Muscle layer of colon (tissue), 2 donors: ENCODE results near the gene ITM2C.

Experiments
- H3K27ac ChIP-seq: one replicate; pipeline ENCODE4 v1.7.0; 2013; ENCODE audit warnings: low read depth, mild to moderate bottlenecking, low read length, moderate library complexity
- H3K27me3 ChIP-seq, 2 donors: one replicate each; pipeline ENCODE4 v1.7.0; 2013; ENCODE audit warnings: low read length in 2 of 2, mild to moderate bottlenecking in 2 of 2; ENCODE audit not compliant: insufficient read depth in 2 of 2, control insufficient read depth in 1 of 2
- H3K36me3 ChIP-seq: one replicate; pipeline ENCODE4 v1.7.0; 2013; ENCODE audit warnings: mild to moderate bottlenecking, low read length; ENCODE audit not compliant: insufficient read depth
- H3K4me1 ChIP-seq: one replicate; pipeline ENCODE4 v1.7.0; 2013; ENCODE audit warnings: mild to moderate bottlenecking, low read length; ENCODE audit not compliant: insufficient read depth
- H3K4me3 ChIP-seq, 2 donors: one replicate each; pipeline ENCODE4 v1.7.0; 2013; ENCODE audit warnings: low read length in 2 of 2, low read depth in 1 of 2, mild to moderate bottlenecking in 1 of 2, moderate library complexity in 1 of 2
- H3K9ac ChIP-seq: one replicate; pipeline ENCODE4 v1.7.0; 2013; ENCODE audit warnings: low read length
- H3K9me3 ChIP-seq: one replicate; pipeline ENCODE4 v1.7.0; 2013; ENCODE audit warnings: mild to moderate bottlenecking, low read length
- donor health status: abdominal sarcoma.
- donor health status: Adenocarcinoma of cecum.

Gene ITM2C, protein sequence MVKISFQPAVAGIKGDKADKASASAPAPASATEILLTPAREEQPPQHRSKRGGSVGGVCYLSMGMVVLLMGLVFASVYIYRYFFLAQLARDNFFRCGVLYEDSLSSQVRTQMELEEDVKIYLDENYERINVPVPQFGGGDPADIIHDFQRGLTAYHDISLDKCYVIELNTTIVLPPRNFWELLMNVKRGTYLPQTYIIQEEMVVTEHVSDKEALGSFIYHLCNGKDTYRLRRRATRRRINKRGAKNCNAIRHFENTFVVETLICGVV

DNA sequence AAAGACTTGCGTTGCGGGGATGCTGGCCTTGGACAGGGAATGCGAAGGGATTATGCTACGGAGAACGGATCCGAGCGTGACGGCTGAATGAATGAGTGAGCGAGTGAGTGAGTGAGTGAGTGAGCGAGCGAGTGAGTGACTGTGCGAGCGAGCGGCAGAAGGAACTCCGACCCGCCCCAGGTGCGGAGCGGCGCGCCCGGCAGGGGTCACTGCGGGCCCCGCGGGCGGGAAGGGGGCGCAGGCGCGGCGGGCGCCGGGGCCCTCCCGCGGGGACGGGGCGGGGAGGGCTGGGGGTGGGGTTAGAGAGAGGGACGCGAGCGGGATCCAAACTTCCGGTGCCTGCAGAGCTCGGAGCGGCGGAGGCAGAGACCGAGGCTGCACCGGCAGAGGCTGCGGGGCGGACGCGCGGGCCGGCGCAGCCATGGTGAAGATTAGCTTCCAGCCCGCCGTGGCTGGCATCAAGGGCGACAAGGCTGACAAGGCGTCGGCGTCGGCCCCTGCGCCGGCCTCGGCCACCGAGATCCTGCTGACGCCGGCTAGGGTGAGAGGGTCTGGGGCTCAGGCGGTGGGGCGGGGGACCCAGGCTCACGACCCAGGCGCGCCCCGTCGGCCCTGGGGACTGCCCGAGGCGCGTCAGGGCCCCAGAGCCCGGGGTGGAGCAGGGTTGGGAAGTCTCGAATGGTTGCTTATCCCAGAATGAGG is at the start of gene ITM2C:
ITM2C (plus strand) TSS at position 338 of the 702 bp plus-strand sequence; CDS start at position 422, 84 bp downstream.
- H3K4me3 ChIP-seq = peak within 1 kb of the TSS; percentile 68 to 93
- no peaks in the 10 kb centered on the region for H3K9me3 ChIP-seq
- peaks cover 33% of the 10 kb centered on the region for H3K4me1 ChIP-seq
- no peaks in the 10 kb centered on the region for H3K27me3 ChIP-seq
- peak within 1 kb of the TSS; percentile 90 for H3K27ac ChIP-seq
- H3K36me3 ChIP-seq = no peaks in the 10 kb centered on the region
- no peak within 1 kb of the TSS for H3K9ac ChIP-seq

GRCh38 chr2:230815088-230815487 is 49.7 kb upstream of the ITM2C start:
- peaks cover 57% of the 10 kb centered on the region for H3K36me3 ChIP-seq

DNA sequence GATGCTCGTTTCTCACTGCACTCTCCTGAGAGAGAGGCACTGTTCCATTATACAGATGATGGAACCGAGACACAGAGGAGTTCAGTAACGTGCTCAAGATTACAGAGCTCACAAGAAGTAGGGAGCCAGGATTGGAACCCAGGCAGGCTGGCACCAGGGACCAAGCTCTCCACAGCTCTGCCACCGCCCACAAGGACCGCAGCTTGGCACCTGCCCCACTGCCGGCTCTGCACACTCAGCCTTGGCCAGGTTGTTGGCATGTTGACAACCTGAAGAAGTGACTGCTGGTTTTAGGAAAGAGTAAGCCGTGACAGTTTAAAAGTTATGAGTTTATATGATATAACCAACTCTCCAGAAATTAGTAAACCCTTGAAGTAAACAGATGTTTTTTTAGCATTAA is 48.0 kb upstream of the ITM2C start:
- H3K4me1 ChIP-seq = peaks cover 4% of the 10 kb centered on the region
- no peak overlapping the region for H3K9ac ChIP-seq
- no peak overlapping the region for H3K27ac ChIP-seq
- peaks cover 49% of the 10 kb centered on the region for H3K36me3 ChIP-seq
- no peak overlapping the region for H3K4me3 ChIP-seq
- no peaks in the 10 kb centered on the region for H3K27me3 ChIP-seq
- H3K9me3 ChIP-seq = no peaks in the 10 kb centered on the region

More at GRCh38 chr2:230815088-230815487, 49.7 kb upstream of the ITM2C start:
- Histone ChIP-seq H3K4me3 (no peak overlapping the region), H3K9ac (no peak overlapping the region), H3K27me3 (no peaks in the 10 kb centered on the region), H3K4me1 (peaks cover 4% of the 10 kb centered on the region), H3K9me3 (no peaks in the 10 kb centered on the region), H3K27ac (no peak overlapping the region)

DNA sequence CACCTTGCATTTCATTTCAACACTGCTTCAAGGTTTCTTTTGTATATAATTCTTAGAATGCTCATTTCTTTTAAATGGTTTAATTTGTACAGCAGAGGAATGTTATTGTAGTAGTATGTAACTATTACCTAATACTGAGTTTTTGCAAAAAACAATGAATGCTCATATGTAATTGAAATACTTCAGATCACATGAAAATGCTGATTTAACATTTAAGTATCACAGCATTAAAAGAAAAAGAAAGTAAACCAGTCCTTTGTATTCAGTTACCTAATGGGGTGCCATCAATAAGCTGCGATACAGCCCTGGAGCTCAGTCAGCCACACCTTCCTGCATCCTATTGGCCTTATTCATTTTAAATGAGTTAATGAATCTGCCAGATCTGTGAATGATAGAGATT is 45.3 kb upstream of the ITM2C start:
- Histone ChIP-seq H3K9me3 (no peaks in the 10 kb centered on the region), H3K4me3 (no peak overlapping the region), H3K9ac (no peak overlapping the region), H3K27me3 (no peaks in the 10 kb centered on the region), H3K36me3 (peaks cover 30% of the 10 kb centered on the region), H3K27ac (no peak overlapping the region), H3K4me1 (peaks cover 11% of the 10 kb centered on the region)

GRCh38 chr2:230821261-230821990 is 43.3 kb upstream of the ITM2C start:
- Histone ChIP-seq H3K9me3 (no peaks in the 10 kb centered on the region), H3K27me3 (no peaks in the 10 kb centered on the region), H3K4me3 (no peak overlapping the region), H3K4me1 (peaks cover 12% of the 10 kb centered on the region), H3K9ac (no peak overlapping the region), H3K27ac (no peak overlapping the region), H3K36me3 (peaks cover 17% of the 10 kb centered on the region)

GRCh38 chr2:230821991-230822520 is 42.7 kb upstream of the ITM2C start:
- Histone ChIP-seq H3K9ac (no peak overlapping the region), H3K27me3 (peaks cover 0 to under 1% of the 10 kb centered on the region in 2 donors), H3K9me3 (no peaks in the 10 kb centered on the region), H3K36me3 (peaks cover 17% of the 10 kb centered on the region), H3K27ac (no peak overlapping the region), H3K4me1 (peaks cover 8% of the 10 kb centered on the region), H3K4me3 (no peak overlapping the region)

- Histone ChIP-seq H3K27me3 (peaks cover 0 to 14% of the 10 kb centered on the region in 2 donors), H3K36me3 (peaks cover 14% of the 10 kb centered on the region), H3K9me3 (no peaks in the 10 kb centered on the region), H3K27ac (no peak overlapping the region), H3K4me3 (no peak overlapping the region), H3K4me1 (peaks cover 8% of the 10 kb centered on the region), H3K9ac (no peak overlapping the region)
Measured at GRCh38 chr2:230823264-230823964, 41.3 kb upstream of the ITM2C start.

- peaks cover 8% of the 10 kb centered on the region for H3K4me1 ChIP-seq
- peaks cover 0 to 24% of the 10 kb centered on the region in 2 donors for H3K27me3 ChIP-seq
- peak overlapping the region; percentile 22 for H3K9ac ChIP-seq
- no peak overlapping the region for H3K27ac ChIP-seq
- peak overlapping the region; percentile 41 to 60 for H3K4me3 ChIP-seq
- H3K9me3 ChIP-seq = no peaks in the 10 kb centered on the region
- H3K36me3 ChIP-seq = peaks cover 7% of the 10 kb centered on the region
Measured at GRCh38 chr2:230824406-230824978, 40.2 kb upstream of the ITM2C start.

GRCh38 chr2:230825354-230825753 is 39.4 kb upstream of the ITM2C start:
- Histone ChIP-seq H3K4me1 (peaks cover 8% of the 10 kb centered on the region), H3K9ac (no peak overlapping the region), H3K27me3 (peaks cover 0 to 24% of the 10 kb centered on the region in 2 donors), H3K27ac (no peak overlapping the region), H3K36me3 (peaks cover 7% of the 10 kb centered on the region), H3K9me3 (no peaks in the 10 kb centered on the region), H3K4me3 (no peak overlapping the region)

- no peaks in the 10 kb centered on the region for H3K9me3 ChIP-seq
- H3K27ac ChIP-seq = no peak overlapping the region
- peaks cover 0 to 24% of the 10 kb centered on the region in 2 donors for H3K27me3 ChIP-seq
- peak overlapping the region in 1 of 2 donors; percentile 4 for H3K4me3 ChIP-seq
- H3K4me1 ChIP-seq = peaks cover 8% of the 10 kb centered on the region
- no peak overlapping the region for H3K9ac ChIP-seq
- no peaks in the 10 kb centered on the region for H3K36me3 ChIP-seq
Measured at GRCh38 chr2:230827774-230828271, 36.9 kb upstream of the ITM2C start.
